K562 (cell line): ENCODE measurements around the gene HIGD1C.

Source experiments
- ATF7 ChIP-seq: fragments of 450-650 bp; IDR thresholded peaks from 2 replicates; pipeline ENCODE4 v1.7.1; 2014; ENCODE audit warnings: mild to moderate bottlenecking, moderate library complexity
- CCAR2 ChIP-seq: fragments of 200-400 bp; formaldehyde crosslinking; IDR thresholded peaks from 2 replicates; pipeline ENCODE4 v1.6.1; 2017; ENCODE audit warnings: mild to moderate bottlenecking, low read depth, low read length
- NCOA1 ChIP-seq: fragments of 450-650 bp; IDR thresholded peaks from 2 replicates; pipeline ENCODE4 v1.6.1; 2016; ENCODE audit warnings: low read depth
- NR3C1 ChIP-seq: sonication (generic); formaldehyde crosslinking; IDR thresholded peaks from 2 replicates; pipeline ENCODE4 v1.8.1; 2022; ENCODE audit warnings: missing genetic modification reagents
- ZNF785 ChIP-seq: fragments of 250-450 bp; sonication (Bioruptor Pico); IDR thresholded peaks from 2 replicates; pipeline ENCODE4 v1.4.0; 2020; ENCODE audit warnings: mild to moderate bottlenecking
- TF ChIP-seq, protein P1 (sequence below), 3 experiments: IDR thresholded peaks in 2 of 3; conservative IDR thresholded peaks in 1 of 3; 2 replicates each; pipeline ENCODE4 v1.5.1; 2011 to 2012; ENCODE audit warnings: low read length in 3 of 3, mild to moderate bottlenecking in 3 of 3, control low read depth in 2 of 3, improper control_type of control experiment in 1 of 3, inconsistent platforms in 1 of 3, low read depth in 1 of 3, mixed read lengths in 1 of 3, moderate library complexity in 1 of 3; ENCODE audit not compliant: insufficient read depth in 2 of 3
- TF ChIP-seq, protein P2 (sequence below), 2 experiments: fragments of 450-650 bp; formaldehyde crosslinking in 1 of 2; IDR thresholded peaks; 2 replicates each; pipeline versions ENCODE4 v1.4.0 to v1.6.1; 2014 to 2020; ENCODE audit warnings: mild to moderate bottlenecking in 2 of 2, borderline replicate concordance in 1 of 2, low read depth in 1 of 2

GRCh38 chr12:51013441-51013840 lies 61.1 kb downstream of the HIGD1C start:
- no peak for TF ChIP-seq ATF7
- TF ChIP-seq, protein P1, sequence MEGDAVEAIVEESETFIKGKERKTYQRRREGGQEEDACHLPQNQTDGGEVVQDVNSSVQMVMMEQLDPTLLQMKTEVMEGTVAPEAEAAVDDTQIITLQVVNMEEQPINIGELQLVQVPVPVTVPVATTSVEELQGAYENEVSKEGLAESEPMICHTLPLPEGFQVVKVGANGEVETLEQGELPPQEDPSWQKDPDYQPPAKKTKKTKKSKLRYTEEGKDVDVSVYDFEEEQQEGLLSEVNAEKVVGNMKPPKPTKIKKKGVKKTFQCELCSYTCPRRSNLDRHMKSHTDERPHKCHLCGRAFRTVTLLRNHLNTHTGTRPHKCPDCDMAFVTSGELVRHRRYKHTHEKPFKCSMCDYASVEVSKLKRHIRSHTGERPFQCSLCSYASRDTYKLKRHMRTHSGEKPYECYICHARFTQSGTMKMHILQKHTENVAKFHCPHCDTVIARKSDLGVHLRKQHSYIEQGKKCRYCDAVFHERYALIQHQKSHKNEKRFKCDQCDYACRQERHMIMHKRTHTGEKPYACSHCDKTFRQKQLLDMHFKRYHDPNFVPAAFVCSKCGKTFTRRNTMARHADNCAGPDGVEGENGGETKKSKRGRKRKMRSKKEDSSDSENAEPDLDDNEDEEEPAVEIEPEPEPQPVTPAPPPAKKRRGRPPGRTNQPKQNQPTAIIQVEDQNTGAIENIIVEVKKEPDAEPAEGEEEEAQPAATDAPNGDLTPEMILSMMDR (IDR thresholded peaks at IDR 0.05 in 2 of 3, conservative IDR thresholded peaks at IDR 0.05 in 1 of 3; ENCODE audit: insufficient read depth in 2 of 3, low read depth in 1 of 3, low read length in 3 of 3) = no peak
- TF ChIP-seq, protein P2, sequence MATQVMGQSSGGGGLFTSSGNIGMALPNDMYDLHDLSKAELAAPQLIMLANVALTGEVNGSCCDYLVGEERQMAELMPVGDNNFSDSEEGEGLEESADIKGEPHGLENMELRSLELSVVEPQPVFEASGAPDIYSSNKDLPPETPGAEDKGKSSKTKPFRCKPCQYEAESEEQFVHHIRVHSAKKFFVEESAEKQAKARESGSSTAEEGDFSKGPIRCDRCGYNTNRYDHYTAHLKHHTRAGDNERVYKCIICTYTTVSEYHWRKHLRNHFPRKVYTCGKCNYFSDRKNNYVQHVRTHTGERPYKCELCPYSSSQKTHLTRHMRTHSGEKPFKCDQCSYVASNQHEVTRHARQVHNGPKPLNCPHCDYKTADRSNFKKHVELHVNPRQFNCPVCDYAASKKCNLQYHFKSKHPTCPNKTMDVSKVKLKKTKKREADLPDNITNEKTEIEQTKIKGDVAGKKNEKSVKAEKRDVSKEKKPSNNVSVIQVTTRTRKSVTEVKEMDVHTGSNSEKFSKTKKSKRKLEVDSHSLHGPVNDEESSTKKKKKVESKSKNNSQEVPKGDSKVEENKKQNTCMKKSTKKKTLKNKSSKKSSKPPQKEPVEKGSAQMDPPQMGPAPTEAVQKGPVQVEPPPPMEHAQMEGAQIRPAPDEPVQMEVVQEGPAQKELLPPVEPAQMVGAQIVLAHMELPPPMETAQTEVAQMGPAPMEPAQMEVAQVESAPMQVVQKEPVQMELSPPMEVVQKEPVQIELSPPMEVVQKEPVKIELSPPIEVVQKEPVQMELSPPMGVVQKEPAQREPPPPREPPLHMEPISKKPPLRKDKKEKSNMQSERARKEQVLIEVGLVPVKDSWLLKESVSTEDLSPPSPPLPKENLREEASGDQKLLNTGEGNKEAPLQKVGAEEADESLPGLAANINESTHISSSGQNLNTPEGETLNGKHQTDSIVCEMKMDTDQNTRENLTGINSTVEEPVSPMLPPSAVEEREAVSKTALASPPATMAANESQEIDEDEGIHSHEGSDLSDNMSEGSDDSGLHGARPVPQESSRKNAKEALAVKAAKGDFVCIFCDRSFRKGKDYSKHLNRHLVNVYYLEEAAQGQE (IDR thresholded peaks at IDR 0.05; ENCODE audit: borderline replicate concordance) = no peak
- TF ChIP-seq, protein P2 (CRISPR knock-in tag; IDR thresholded peaks at IDR 0.05; ENCODE audit: low read depth) = no peak
- no peak for TF ChIP-seq NCOA1
- no peak for TF ChIP-seq ZNF785 (CRISPR knock-in tag)
- TF ChIP-seq NR3C1 (CRISPR knock-in tag) = no peak
- no peak for TF ChIP-seq CCAR2
